Measurements from ENCODE around the gene SELENOM.

GRCh38 chr22:31148488-31148887 lies 41.1 kb upstream of the SELENOM start:
- TF ChIP-seq POLR2A (IDR thresholded peaks at IDR 0.05; ENCODE audit: low read length) = no peak
- no peak for TF ChIP-seq GATA1 (IDR thresholded peaks at IDR 0.05; ENCODE audit: low read depth, low read length)

Data from erythroblast (primary cell).